HEK293T (cell line): ENCODE data around the gene AADACL2.

ENCODE experiments used
- BHLHE40 ChIP-seq: fragments of 450-650 bp; IDR thresholded peaks from 2 replicates; pipeline ENCODE4 v1.6.1; 2016; ENCODE audit warnings: mild to moderate bottlenecking, moderate library complexity, borderline replicate concordance
- CTBP1 ChIP-seq: fragments of 450-650 bp; IDR thresholded peaks from 2 replicates; pipeline ENCODE4 v1.6.1; 2016; ENCODE audit warnings: borderline replicate concordance
- FOXA1 ChIP-seq: fragments of 450-650 bp; IDR thresholded peaks from 2 replicates; pipeline ENCODE4 v1.6.1; 2016; ENCODE audit warnings: mild to moderate bottlenecking
- FOXM1 ChIP-seq: fragments of 450-650 bp; IDR thresholded peaks from 2 replicates; pipeline ENCODE4 v1.6.1; 2017; ENCODE audit warnings: mild to moderate bottlenecking, borderline replicate concordance
- NFRKB ChIP-seq: fragments of 450-650 bp; IDR thresholded peaks from 2 replicates; pipeline ENCODE4 v1.6.1; 2016; ENCODE audit warnings: mild to moderate bottlenecking, moderate library complexity
- PKNOX1 ChIP-seq: fragments of 450-650 bp; IDR thresholded peaks from 2 replicates; pipeline ENCODE4 v1.6.1; 2016
- SP1 ChIP-seq: fragments of 450-650 bp; IDR thresholded peaks from 2 replicates; pipeline ENCODE4 v1.6.1; 2017
- SUZ12 ChIP-seq: fragments of 450-650 bp; IDR thresholded peaks from 2 replicates; pipeline ENCODE4 v1.6.1; 2016; ENCODE audit warnings: mild to moderate bottlenecking
- TARDBP ChIP-seq: fragments of 450-650 bp; IDR thresholded peaks from 2 replicates; pipeline ENCODE4 v1.6.1; 2016
- ZNF384 ChIP-seq: fragments of 450-650 bp; IDR thresholded peaks from 2 replicates; pipeline ENCODE4 v1.6.1; 2016

DNA sequence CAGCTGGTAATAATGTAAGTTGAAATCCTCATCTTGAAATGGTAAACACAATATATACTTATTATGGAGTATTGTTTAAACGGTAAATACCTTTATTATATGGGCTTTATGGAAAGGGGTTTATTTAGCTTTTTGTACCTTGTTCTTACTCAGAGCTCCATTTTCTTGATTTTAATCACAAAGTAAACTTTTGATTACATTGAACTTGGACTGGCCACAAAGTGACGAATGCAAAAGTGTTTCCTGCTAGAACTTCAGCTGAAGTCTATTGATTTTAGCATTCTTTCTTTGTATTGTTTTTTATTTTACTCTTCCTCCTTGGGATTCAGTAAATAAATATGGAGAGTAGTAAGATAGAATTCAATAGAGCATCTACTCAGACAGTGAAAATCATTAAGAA, 60.4 kb downstream of the AADACL2 start:
- no peak for TF ChIP-seq SUZ12
- no peak for TF ChIP-seq FOXM1
- TF ChIP-seq PKNOX1: no peak
- no peak for TF ChIP-seq SP1
- TF ChIP-seq CTBP1: no peak
- no peak for TF ChIP-seq BHLHE40
- TF ChIP-seq TARDBP: no peak
- TF ChIP-seq ZNF384: no peak
- no peak for TF ChIP-seq NFRKB
- no peak for TF ChIP-seq FOXA1
